Panc1 (cell line): ENCODE data around the gene ECT2. TPM values are rescaled to one million over a fixed set of nuclear protein-coding genes. Genes with fewer than 3 reads are reported as not detected.
"Not testable (repeated sequence)": the region's sequence is repeated elsewhere in the genome, so short reads cannot be mapped to it uniquely, and the experiment has no call there.

Experiments used
- ATAC-seq: fragments of 200-7000 bp; cut with Tn5 transposase; 2 replicates; pipeline ENCODE4 v1.9.1; 2020; ENCODE audit warnings: mild to moderate bottlenecking, moderate library complexity
- BruUV-seq: library from RNA; stranded (reverse); fragments of 400-500 nt; replicated peaks from 2 replicates; lab custom pipeline; 2021; lab: Mats Ljungman, UMichigan
- CTCF ChIA-PET: fragments of 300-600 bp; sonication (Branson Sonifier 250); formaldehyde crosslinking; loops from one replicate; lab custom pipeline; 2022; ENCODE audit warnings: antibody characterized with exemption; lab: Charles Lee
- POLR2A ChIA-PET: fragments of 300-600 bp; sonication (Branson Sonifier 250); formaldehyde crosslinking; loops from one replicate; lab custom pipeline; 2022; ENCODE audit warnings: antibody characterized with exemption; lab: Charles Lee
- DNase-seq: peaks from one replicate; pipeline ENCODE4 v3.0.0-alpha.2; 2010; ENCODE audit warnings: low read depth, low spot score
- H3K27ac ChIP-seq: 2 replicates; pipeline ENCODE4 v1.5.1; 2011; ENCODE audit warnings: mild to moderate bottlenecking, low read length, inconsistent platforms
- H3K27me3 ChIP-seq: fragments of 200-500 bp; sonication (Bioruptor generic); 2 replicates; pipeline ENCODE4 v1.6.0; 2014; ENCODE audit warnings: low read length, inconsistent platforms; ENCODE audit not compliant: control insufficient read depth, insufficient read depth
- H3K36me3 ChIP-seq: fragments of 200-500 bp; sonication (Bioruptor generic); 2 replicates; pipeline ENCODE4 v1.5.1; 2014; ENCODE audit warnings: inconsistent platforms, mild to moderate bottlenecking, low read length, moderate library complexity; ENCODE audit not compliant: control insufficient read depth, insufficient read depth
- H3K4me1 ChIP-seq: 2 replicates; pipeline ENCODE4 v1.5.1; 2011; ENCODE audit warnings: inconsistent platforms, mild to moderate bottlenecking, low read length, moderate library complexity; ENCODE audit not compliant: control insufficient read depth, insufficient read depth
- H3K4me3 ChIP-seq, 2 experiments: 2 replicates each; pipeline ENCODE4 v1.5.1; 2011 to 2012; ENCODE audit warnings: low read depth in 2 of 2, low read length in 2 of 2, mild to moderate bottlenecking in 2 of 2, inconsistent platforms in 1 of 2, moderate library complexity in 1 of 2
- H3K9me3 ChIP-seq: fragments of 200-500 bp; sonication (Bioruptor generic); 2 replicates; pipeline ENCODE4 v1.5.1; 2014; ENCODE audit warnings: low read depth, mild to moderate bottlenecking, inconsistent platforms, low read length, moderate library complexity; ENCODE audit not compliant: control insufficient read depth, insufficient read depth
- CTCF ChIP-seq: fragments of 450-650 bp; IDR thresholded peaks from 2 replicates; pipeline ENCODE4 v1.5.1; 2017; ENCODE audit warnings: mild to moderate bottlenecking
- POLR2AphosphoS5 ChIP-seq: IDR thresholded peaks from 2 replicates; pipeline ENCODE4 v1.6.1; 2012; ENCODE audit warnings: mild to moderate bottlenecking, low read depth, low read length, moderate library complexity
- REST ChIP-seq, 2 experiments: IDR thresholded peaks; 2 replicates each; pipeline ENCODE4 v1.6.1; 2011 to 2012; ENCODE audit warnings: low read depth in 2 of 2, control low read depth in 1 of 2, low read length in 1 of 2, mild to moderate bottlenecking in 1 of 2, moderate library complexity in 1 of 2; ENCODE audit not compliant: insufficient read depth in 1 of 2
- SIN3A ChIP-seq: IDR thresholded peaks from 2 replicates; pipeline ENCODE4 v1.6.1; 2012; ENCODE audit warnings: low read depth, mild to moderate bottlenecking, low read length, moderate library complexity, borderline replicate concordance; ENCODE audit not compliant: insufficient read depth
- TCF7L2 ChIP-seq: IDR thresholded peaks from 2 replicates; pipeline ENCODE4 v1.6.1; 2011; ENCODE audit warnings: mild to moderate bottlenecking, low read depth, low read length, inconsistent platforms
- in situ Hi-C: cut with HindIII; loops from 2 replicates; pipeline ENCODE4 v1.10.0; 2016; ENCODE audit warnings: low sequenced_read_pairs, low pct_unique_long_range_greater_than_20kb
- intact Hi-C: fragments of 100-400 bp; cut with micrococcal nuclease; formaldehyde crosslinking; loops from one replicate; pipeline ENCODE4 v1.10.0; 2022; ENCODE audit not compliant: unreplicated experiment
- total RNA-seq: library from RNA; stranded (reverse); gene quantifications from one replicate; pipeline ENCODE4 v1.2.1, GENCODE V29; 2021; ENCODE audit not compliant: unreplicated experiment

The ECT2 gene
- total RNA-seq, 1 experiment from 2014 or later: 102 TPM

DNA sequence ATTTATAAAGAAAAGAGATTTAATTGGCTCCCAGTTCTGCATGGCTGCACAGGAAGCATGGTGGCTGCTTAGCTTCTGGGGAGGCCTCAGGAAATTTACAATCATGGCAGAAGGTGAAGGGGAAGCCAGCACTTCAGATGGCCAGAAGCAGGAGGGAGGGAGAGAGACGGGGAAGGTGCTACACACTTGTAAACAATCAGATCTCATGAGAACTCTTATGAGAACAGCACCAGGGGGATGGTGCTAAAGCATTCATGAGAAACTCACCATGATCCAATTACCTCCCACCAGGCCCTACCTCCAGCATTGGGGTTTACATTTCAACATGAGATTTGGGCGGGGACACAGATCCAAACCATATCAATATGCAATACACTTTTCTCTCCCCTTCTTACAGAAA is 73.7 kb downstream of the ECT2 start:
- POLR2A ChIA-PET: no interaction called here
- Histone ChIP-seq H3K9me3 (0 out of 2 replicates have a peak, but pooled peaks cover 9% of the 10 kb centered on the region), H3K4me1 (no peaks in the 10 kb centered on the region), H3K4me3 (no peak overlapping the region), H3K36me3 (peaks cover 16% of the 10 kb centered on the region; the same call in 1 of the 2 replicates), H3K27ac (no peak overlapping the region), H3K27me3 (no peaks in the 10 kb centered on the region)
- intact Hi-C loops (no loop called here), in situ Hi-C loops (no loop called here)
- CTCF ChIA-PET: no interaction called here
- ATAC-seq (peak; percentile 33; the same call in 1 of the 2 replicates), DNase-seq (no peak)
- no TSS peak for BruUV-seq
- TF ChIP-seq TCF7L2 (no peak), POLR2AphosphoS5 (no peak), CTCF (no peak), SIN3A (no peak), REST (IDR thresholded peaks at IDR 0.05; ENCODE audit: insufficient read depth in 1 of 2, low read depth in 2 of 2, low read length in 1 of 2) (no peak)

- H3K27me3 ChIP-seq, H3K36me3 ChIP-seq, intact Hi-C loops, BruUV-seq, H3K4me1 ChIP-seq, DNase-seq, H3K4me3 ChIP-seq, in situ Hi-C loops, ATAC-seq, POLR2A ChIA-PET, H3K9me3 ChIP-seq, H3K27ac ChIP-seq, CTCF ChIA-PET: not testable (repeated sequence)
Observed at GRCh38 chr3:172827231-172827630, 76.7 kb downstream of the ECT2 start.

- no peak overlapping the region for H3K4me3 ChIP-seq
- H3K36me3 ChIP-seq: no peaks in the 10 kb centered on the region
- intact Hi-C loops (loop anchor here (10.0 kb wide), 1 partner anchor 152 kb away; no protein-coding TSS in a partner anchor), in situ Hi-C loops (no loop called here)
- no peaks in the 10 kb centered on the region for H3K27me3 ChIP-seq
- ChIA-PET CTCF (no interaction called here), POLR2A (no interaction called here)
- no peaks in the 10 kb centered on the region for H3K9me3 ChIP-seq
- H3K4me1 ChIP-seq: no peaks in the 10 kb centered on the region
- TF ChIP-seq POLR2AphosphoS5: no peak
- TF ChIP-seq CTCF: no peak
- TF ChIP-seq SIN3A: no peak
- no peak for TF ChIP-seq TCF7L2
- no peak for TF ChIP-seq REST (IDR thresholded peaks at IDR 0.05; ENCODE audit: insufficient read depth in 1 of 2, low read depth in 2 of 2, low read length in 1 of 2)
- no TSS peak for BruUV-seq
- DNase-seq: no peak
- no peak overlapping the region for H3K27ac ChIP-seq
- ATAC-seq: no peak
Observed at GRCh38 chr3:172832983-172833382, 82.5 kb downstream of the ECT2 start.
